ENCODE data around the gene STAT5A. TPM values are rescaled to one million over a fixed set of nuclear protein-coding genes. Genes with fewer than 3 reads are reported as not detected.

Gene STAT5A
- total RNA-seq, 4 donors from 2014 or later: 32.1 to 56.0 (median 45.6) TPM

GRCh38 chr17:42266462-42266861 lies 21.8 kb upstream of the STAT5A start:
- no peak for DNase-seq (ENCODE audit: low spot score in 2 of 2)
- Histone ChIP-seq H3K27me3 (no peaks in the 10 kb centered on the region), H3K4me3 (no peak overlapping the region), H3K4me1 (peaks cover 4% of the 10 kb centered on the region), H3K27ac (no peak overlapping the region), H3K36me3 (no peaks in the 10 kb centered on the region), H3K9me3 (no peaks in the 10 kb centered on the region)
- TF ChIP-seq POLR2A (IDR thresholded peaks at IDR 0.05) (no peak), CTCF (IDR thresholded peaks at IDR 0.05) (no peak), POLR2AphosphoS5 (IDR thresholded peaks at IDR 0.05) (no peak), EP300 (IDR thresholded peaks at IDR 0.05) (no peak)
- WGBS: 87% methylated on average over 2 of the region's 2 CpGs

GRCh38 chr17:42266918-42267766 lies 21.2 kb upstream of the STAT5A start:
- no peaks in the 10 kb centered on the region for H3K27me3 ChIP-seq
- no peaks in the 10 kb centered on the region for H3K9me3 ChIP-seq
- no peak for DNase-seq (ENCODE audit: low spot score in 2 of 2)
- TF ChIP-seq CTCF (IDR thresholded peaks at IDR 0.05): no peak
- no peak for TF ChIP-seq POLR2A (IDR thresholded peaks at IDR 0.05)
- TF ChIP-seq EP300 (IDR thresholded peaks at IDR 0.05): no peak
- TF ChIP-seq POLR2AphosphoS5 (IDR thresholded peaks at IDR 0.05): no peak
- WGBS: 72% methylated on average over 9 of the region's 9 CpGs
- H3K4me1 ChIP-seq: peaks cover 4% of the 10 kb centered on the region
- H3K36me3 ChIP-seq: no peaks in the 10 kb centered on the region
- H3K27ac ChIP-seq: no peak overlapping the region
- no peak overlapping the region for H3K4me3 ChIP-seq

- DNase-seq (ENCODE audit: low spot score in 2 of 2): no peak
- H3K36me3 ChIP-seq: no peaks in the 10 kb centered on the region
- no peak overlapping the region for H3K4me3 ChIP-seq
- 91% methylated on average over 5 of the region's 5 CpGs for WGBS
- no peak overlapping the region for H3K27ac ChIP-seq
- H3K9me3 ChIP-seq: no peaks in the 10 kb centered on the region
- TF ChIP-seq EP300 (IDR thresholded peaks at IDR 0.05) (no peak), POLR2A (IDR thresholded peaks at IDR 0.05) (no peak), POLR2AphosphoS5 (IDR thresholded peaks at IDR 0.05) (no peak), CTCF (IDR thresholded peaks at IDR 0.05) (no peak)
- H3K27me3 ChIP-seq: no peaks in the 10 kb centered on the region
- H3K4me1 ChIP-seq: peaks cover 8% of the 10 kb centered on the region
These were observed 20.1 kb upstream of the STAT5A start for GRCh38 chr17:42268236-42268635.

GRCh38 chr17:42270170-42270535 lies 18.1 kb upstream of the STAT5A start:
- WGBS: 71% methylated on average over 4 of the region's 4 CpGs
- H3K27me3 ChIP-seq: no peaks in the 10 kb centered on the region
- H3K36me3 ChIP-seq: no peaks in the 10 kb centered on the region
- H3K9me3 ChIP-seq: no peaks in the 10 kb centered on the region
- TF ChIP-seq EP300 (IDR thresholded peaks at IDR 0.05): no peak
- peaks cover 24% of the 10 kb centered on the region for H3K4me1 ChIP-seq
- H3K27ac ChIP-seq: no peak overlapping the region
- no peak for DNase-seq (ENCODE audit: low spot score in 2 of 2)
- H3K4me3 ChIP-seq: no peak overlapping the region

DNA sequence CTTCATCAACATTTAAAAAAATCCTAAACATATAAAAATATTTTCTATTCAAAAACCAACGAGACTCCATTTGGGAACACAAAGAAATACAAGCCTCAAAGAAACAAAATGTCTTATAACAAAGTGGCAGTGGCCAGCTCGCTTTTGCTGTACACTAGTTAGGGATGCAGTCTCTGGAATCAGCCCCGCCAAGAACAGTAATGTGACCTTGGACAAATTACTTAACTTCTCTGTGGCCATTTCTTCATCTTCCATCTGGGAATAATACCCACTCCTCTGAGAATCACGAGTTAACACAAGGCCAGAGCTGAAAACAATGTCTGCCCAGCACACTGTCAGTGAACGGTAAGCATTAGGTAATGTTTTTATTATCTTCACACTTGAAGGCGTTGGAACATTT lies 17.7 kb upstream of the STAT5A start:
- TF ChIP-seq POLR2A (IDR thresholded peaks at IDR 0.05) (no peak), POLR2AphosphoS5 (IDR thresholded peaks at IDR 0.05) (no peak), EP300 (IDR thresholded peaks at IDR 0.05) (no peak), CTCF (IDR thresholded peaks at IDR 0.05) (no peak)
- H3K27me3 ChIP-seq: no peaks in the 10 kb centered on the region
- no peak overlapping the region for H3K4me3 ChIP-seq
- H3K36me3 ChIP-seq: no peaks in the 10 kb centered on the region
- H3K4me1 ChIP-seq: peaks cover 27% of the 10 kb centered on the region
- H3K27ac ChIP-seq: no peak overlapping the region
- no peak for DNase-seq (ENCODE audit: low spot score in 2 of 2)
- WGBS: 78% methylated on average over 6 of the region's 6 CpGs
- no peaks in the 10 kb centered on the region for H3K9me3 ChIP-seq
